Natural killer cell (primary cell): ENCODE measurements around the gene TGFBI. TPM values are rescaled to one million over a fixed set of nuclear protein-coding genes. Genes with fewer than 3 reads are reported as not detected.

Experiments
- ATAC-seq, 3 donors: fragments of 150-1000 bp in 2 of 3; fragments of 200-7000 bp in 1 of 3; cut with Tn5 transposase; 1 replicate in 1 of 3; 2 replicates in 2 of 3; pipeline ENCODE4 v1.10.0; 2021; ENCODE audit warnings: mild to moderate bottlenecking in 2 of 3, moderate library complexity in 2 of 3
- DNase-seq, 2 donors: peaks; one replicate each; pipeline versions ENCODE4 v3.0.0 to v3.0.0-alpha.2; 2013 to 2021; ENCODE audit warnings: mixed read lengths in 1 of 2
- H3K27ac ChIP-seq: one replicate; pipeline ENCODE4 v1.5.1; 2013; ENCODE audit warnings: mild to moderate bottlenecking, low read length
- H3K27me3 ChIP-seq: one replicate; pipeline ENCODE4 v1.6.1; 2013; ENCODE audit warnings: low read length; ENCODE audit not compliant: control insufficient read depth, insufficient read depth
- H3K36me3 ChIP-seq: one replicate; pipeline ENCODE4 v1.6.1; 2013; ENCODE audit warnings: low read length; ENCODE audit not compliant: control insufficient read depth, insufficient read depth
- H3K4me1 ChIP-seq: one replicate; pipeline ENCODE4 v1.6.1; 2013; ENCODE audit warnings: low read length; ENCODE audit not compliant: control insufficient read depth, insufficient read depth
- H3K4me3 ChIP-seq: one replicate; pipeline ENCODE4 v1.5.1; 2013; ENCODE audit warnings: low read length
- H3K9me3 ChIP-seq: one replicate; pipeline ENCODE4 v1.6.1; 2013; ENCODE audit warnings: low read length; ENCODE audit not compliant: control insufficient read depth, insufficient read depth
- H3K27ac Mint-ChIP-seq, 2 donors: one replicate each; pipeline ENCODE4 v1.8.0; 2022; ENCODE audit warnings: mild to moderate bottlenecking in 2 of 2, mixed read lengths in 2 of 2, moderate library complexity in 1 of 2
- H3K27me3 Mint-ChIP-seq, 2 donors: one replicate each; pipeline ENCODE4 v1.8.0; 2022; ENCODE audit warnings: low read depth in 2 of 2, mixed read lengths in 2 of 2
- H3K36me3 Mint-ChIP-seq: one replicate; pipeline ENCODE4 v1.8.0; 2022; ENCODE audit warnings: mixed read lengths
- H3K4me1 Mint-ChIP-seq, 2 donors: one replicate each; pipeline ENCODE4 v1.8.0; 2022; ENCODE audit warnings: mixed read lengths in 2 of 2
- H3K4me3 Mint-ChIP-seq: one replicate; pipeline ENCODE4 v1.8.0; 2022; ENCODE audit warnings: mild to moderate bottlenecking, moderate library complexity, mixed read lengths
- H3K9me3 Mint-ChIP-seq, 2 donors: one replicate each; pipeline ENCODE4 v1.8.0; 2022; ENCODE audit warnings: mixed read lengths in 2 of 2
- CTCF ChIP-seq: fragments of 200-600 bp; IDR thresholded peaks from one replicate; pipeline ENCODE4 v1.8.0; 2022; ENCODE audit warnings: antibody characterized with exemption
- WGBS: methylation state at CpG from one replicate; pipeline ENCODE4 v1.1.7; 2013; ENCODE audit warnings: missing lambda C conversion rate; ENCODE audit not compliant: insufficient coverage; 5-methylcytosine and 5-hydroxymethylcytosine counted together
- intact Hi-C: fragments of 100-400 bp; cut with micrococcal nuclease; formaldehyde crosslinking; loops from one replicate; pipeline ENCODE4 v1.14.2; 2022
- total RNA-seq, 4 donors: library from RNA; stranded (reverse); fragments of 120-200 nt in 1 of 4; gene quantifications; one replicate each; pipeline versions ENCODE4 v1.2.3 to v1.2.4, GENCODE V29; 2013 to 2022

Gene TGFBI
- total RNA-seq, 3 donors from 2014 or later (not counting 1 experiment from before 2014, with no cell fraction given), result 6.7 to 19.6 (median 18.5) TPM

GRCh38 chr5:136021016-136021405 lies 7.8 kb upstream of the TGFBI start:
- 74% methylated on average over 4 of the region's 4 CpGs for WGBS
- intact Hi-C loops, result no loop called here
- H3K9me3 ChIP-seq, result no peaks in the 10 kb centered on the region
- DNase-seq, result no peak
- Mint-ChIP-seq H3K36me3 (no peaks in the 10 kb centered on the region), H3K4me3 (no peak overlapping the region), H3K9me3 (no peaks in the 10 kb centered on the region), H3K4me1 (no peaks in the 10 kb centered on the region), H3K27ac (no peak overlapping the region), H3K27me3 (peaks cover 9 to 35% of the 10 kb centered on the region in 2 donors)
- no peak overlapping the region for H3K27ac ChIP-seq
- no peaks in the 10 kb centered on the region for H3K4me1 ChIP-seq
- no peaks in the 10 kb centered on the region for H3K27me3 ChIP-seq
- H3K36me3 ChIP-seq, result no peaks in the 10 kb centered on the region
- TF ChIP-seq CTCF, result no peak
- H3K4me3 ChIP-seq, result no peak overlapping the region
- ATAC-seq, result no peak

- ATAC-seq (no peak), DNase-seq (no peak)
- intact Hi-C loops, result no loop called here
- H3K36me3 Mint-ChIP-seq, result no peaks in the 10 kb centered on the region
- Histone ChIP-seq H3K27ac (no peak overlapping the region), H3K4me3 (no peak overlapping the region), H3K27me3 (no peaks in the 10 kb centered on the region), H3K9me3 (no peaks in the 10 kb centered on the region), H3K4me1 (no peaks in the 10 kb centered on the region), H3K36me3 (no peaks in the 10 kb centered on the region)
- H3K4me3 Mint-ChIP-seq, result no peak overlapping the region
- TF ChIP-seq CTCF, result no peak
- H3K27ac Mint-ChIP-seq, result no peak overlapping the region
- H3K4me1 Mint-ChIP-seq, result no peaks in the 10 kb centered on the region
- WGBS, result 96% methylated on average over 7 of the region's 7 CpGs
- H3K9me3 Mint-ChIP-seq, result no peaks in the 10 kb centered on the region
- H3K27me3 Mint-ChIP-seq, result peaks cover 25 to 46% of the 10 kb centered on the region in 2 donors
Observed at GRCh38 chr5:136022965-136023364, 5.8 kb upstream of the TGFBI start.

- Mint-ChIP-seq H3K27ac (no peak overlapping the region), H3K27me3 (peaks cover 26 to 42% of the 10 kb centered on the region in 2 donors), H3K4me1 (no peaks in the 10 kb centered on the region), H3K9me3 (no peaks in the 10 kb centered on the region), H3K4me3 (no peak overlapping the region), H3K36me3 (no peaks in the 10 kb centered on the region)
- no peak for ATAC-seq
- Histone ChIP-seq H3K4me3 (no peak overlapping the region), H3K27ac (no peak overlapping the region), H3K4me1 (peaks cover 5% of the 10 kb centered on the region), H3K36me3 (no peaks in the 10 kb centered on the region), H3K27me3 (peaks cover 6% of the 10 kb centered on the region), H3K9me3 (no peaks in the 10 kb centered on the region)
- 62% methylated on average over 9 of the region's 9 CpGs for WGBS
- no peak for DNase-seq
- TF ChIP-seq CTCF, result no peak
- intact Hi-C loops, result no loop called here
Observed at GRCh38 chr5:136023958-136024541, 4.7 kb upstream of the TGFBI start.

- no peak overlapping the region for H3K4me3 Mint-ChIP-seq
- ATAC-seq (no peak), DNase-seq (no peak)
- H3K9me3 Mint-ChIP-seq, result no peaks in the 10 kb centered on the region
- peaks cover 5% of the 10 kb centered on the region for H3K4me1 ChIP-seq
- no peaks in the 10 kb centered on the region for H3K4me1 Mint-ChIP-seq
- H3K36me3 Mint-ChIP-seq, result no peaks in the 10 kb centered on the region
- H3K27ac Mint-ChIP-seq, result no peak overlapping the region
- H3K36me3 ChIP-seq, result no peaks in the 10 kb centered on the region
- no peak for TF ChIP-seq CTCF
- H3K4me3 ChIP-seq, result no peak overlapping the region
- H3K27me3 ChIP-seq, result peaks cover 10% of the 10 kb centered on the region
- no peak overlapping the region for H3K27ac ChIP-seq
- no peaks in the 10 kb centered on the region for H3K9me3 ChIP-seq
- WGBS, result 100% methylated on average over 1 of the region's 2 CpGs
- peaks cover 26 to 31% of the 10 kb centered on the region in 2 donors for H3K27me3 Mint-ChIP-seq
- intact Hi-C loops, result no loop called here
Observed at GRCh38 chr5:136025900-136026299, 2.9 kb upstream of the TGFBI start.
